ENCODE data around the gene OBSCN.

The OBSCN gene, protein sequence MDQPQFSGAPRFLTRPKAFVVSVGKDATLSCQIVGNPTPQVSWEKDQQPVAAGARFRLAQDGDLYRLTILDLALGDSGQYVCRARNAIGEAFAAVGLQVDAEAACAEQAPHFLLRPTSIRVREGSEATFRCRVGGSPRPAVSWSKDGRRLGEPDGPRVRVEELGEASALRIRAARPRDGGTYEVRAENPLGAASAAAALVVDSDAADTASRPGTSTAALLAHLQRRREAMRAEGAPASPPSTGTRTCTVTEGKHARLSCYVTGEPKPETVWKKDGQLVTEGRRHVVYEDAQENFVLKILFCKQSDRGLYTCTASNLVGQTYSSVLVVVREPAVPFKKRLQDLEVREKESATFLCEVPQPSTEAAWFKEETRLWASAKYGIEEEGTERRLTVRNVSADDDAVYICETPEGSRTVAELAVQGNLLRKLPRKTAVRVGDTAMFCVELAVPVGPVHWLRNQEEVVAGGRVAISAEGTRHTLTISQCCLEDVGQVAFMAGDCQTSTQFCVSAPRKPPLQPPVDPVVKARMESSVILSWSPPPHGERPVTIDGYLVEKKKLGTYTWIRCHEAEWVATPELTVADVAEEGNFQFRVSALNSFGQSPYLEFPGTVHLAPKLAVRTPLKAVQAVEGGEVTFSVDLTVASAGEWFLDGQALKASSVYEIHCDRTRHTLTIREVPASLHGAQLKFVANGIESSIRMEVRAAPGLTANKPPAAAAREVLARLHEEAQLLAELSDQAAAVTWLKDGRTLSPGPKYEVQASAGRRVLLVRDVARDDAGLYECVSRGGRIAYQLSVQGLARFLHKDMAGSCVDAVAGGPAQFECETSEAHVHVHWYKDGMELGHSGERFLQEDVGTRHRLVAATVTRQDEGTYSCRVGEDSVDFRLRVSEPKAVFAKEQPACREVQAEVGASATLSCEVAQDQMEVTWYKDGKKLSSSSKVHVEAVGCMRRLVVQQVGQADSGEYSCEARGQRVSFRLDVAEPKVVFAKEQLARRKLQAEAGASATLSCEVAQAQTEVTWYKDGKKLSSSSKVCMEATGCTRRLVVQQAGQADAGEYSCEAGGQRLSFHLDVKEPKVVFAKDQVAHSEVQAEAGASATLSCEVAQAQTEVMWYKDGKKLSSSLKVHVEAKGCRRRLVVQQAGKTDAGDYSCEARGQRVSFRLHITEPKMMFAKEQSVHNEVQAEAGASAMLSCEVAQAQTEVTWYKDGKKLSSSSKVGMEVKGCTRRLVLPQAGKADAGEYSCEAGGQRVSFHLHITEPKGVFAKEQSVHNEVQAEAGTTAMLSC (N-terminal part only)

DNA sequence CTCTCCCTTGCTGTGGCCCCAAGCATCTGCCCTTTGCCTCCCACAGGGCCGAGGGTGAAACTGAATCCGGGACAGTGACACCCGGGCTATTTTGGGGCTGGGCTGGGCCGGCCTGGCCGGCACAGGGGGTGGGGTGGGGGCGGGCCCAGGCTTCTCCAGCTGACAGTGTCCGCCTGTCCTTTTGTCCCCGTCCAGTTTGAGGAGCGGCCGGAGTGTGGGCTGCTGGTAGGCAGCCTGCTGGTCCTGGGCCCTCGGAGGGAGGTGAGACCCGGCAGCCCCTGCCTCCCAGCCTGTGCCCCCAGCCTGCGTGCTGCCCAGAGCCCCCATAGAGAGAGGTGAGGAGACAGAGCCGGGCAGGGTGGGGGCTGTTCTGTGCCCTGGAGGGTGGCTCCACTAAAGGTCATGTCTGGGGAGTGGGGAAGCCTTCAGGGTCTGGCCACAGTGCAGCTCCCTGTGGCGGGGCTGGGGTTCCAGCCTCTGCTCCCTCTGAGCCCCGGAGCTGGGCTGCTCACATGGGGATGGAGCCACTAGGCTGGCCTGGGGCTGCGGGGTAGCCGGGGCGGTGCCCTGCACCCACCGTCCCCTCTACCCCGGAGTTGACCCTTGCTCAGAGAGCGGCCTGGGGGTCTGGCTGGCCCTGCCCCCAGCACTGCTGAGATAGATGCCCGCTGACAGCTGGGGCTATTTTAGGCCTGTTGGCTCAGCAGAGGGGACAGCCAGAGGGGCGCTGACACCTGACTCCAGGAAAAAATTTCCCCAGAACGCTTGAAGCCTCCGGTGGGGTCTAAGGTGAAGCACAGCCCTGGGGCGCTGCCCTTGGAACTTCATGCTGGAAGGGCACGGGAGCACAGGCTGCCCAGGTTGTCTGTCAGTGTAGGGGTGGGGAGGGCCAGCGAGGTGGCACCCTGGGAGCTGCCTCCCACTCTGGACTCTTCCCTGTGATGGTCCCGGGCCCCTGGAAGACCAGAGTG lies at the start of gene OBSCN:
TSS of gene OBSCN (plus strand) at position 194 of the 971 bp plus-strand sequence. CDS start 3,740 bp downstream, outside the sequence.
- DNase-seq, result no peak

DNA sequence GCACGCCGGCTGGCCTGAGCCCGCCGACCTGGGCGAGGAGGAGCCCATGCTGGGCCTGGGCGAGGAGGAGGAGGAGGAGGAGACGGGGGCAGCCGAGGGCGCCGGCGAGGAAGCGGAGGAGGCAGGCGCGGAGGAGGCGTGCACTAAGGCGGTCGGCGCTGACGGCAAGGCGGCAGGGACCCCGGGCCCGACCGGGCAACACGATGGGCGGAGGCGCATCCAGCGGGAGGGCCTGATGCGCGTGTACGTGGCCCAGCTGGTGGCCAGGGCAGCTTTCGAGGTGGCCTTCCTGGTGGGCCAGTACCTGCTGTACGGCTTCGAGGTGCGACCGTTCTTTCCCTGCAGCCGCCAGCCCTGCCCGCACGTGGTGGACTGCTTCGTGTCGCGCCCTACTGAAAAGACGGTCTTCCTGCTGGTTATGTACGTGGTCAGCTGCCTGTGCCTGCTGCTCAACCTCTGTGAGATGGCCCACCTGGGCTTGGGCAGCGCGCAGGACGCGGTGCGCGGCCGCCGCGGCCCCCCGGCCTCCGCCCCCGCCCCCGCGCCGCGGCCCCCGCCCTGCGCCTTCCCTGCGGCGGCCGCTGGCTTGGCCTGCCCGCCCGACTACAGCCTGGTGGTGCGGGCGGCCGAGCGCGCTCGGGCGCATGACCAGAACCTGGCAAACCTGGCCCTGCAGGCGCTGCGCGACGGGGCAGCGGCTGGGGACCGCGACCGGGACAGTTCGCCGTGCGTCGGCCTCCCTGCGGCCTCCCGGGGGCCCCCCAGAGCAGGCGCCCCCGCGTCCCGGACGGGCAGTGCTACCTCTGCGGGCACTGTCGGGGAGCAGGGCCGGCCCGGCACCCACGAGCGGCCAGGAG lies 49.5 kb upstream of the OBSCN start:
- no peak for DNase-seq

DNA sequence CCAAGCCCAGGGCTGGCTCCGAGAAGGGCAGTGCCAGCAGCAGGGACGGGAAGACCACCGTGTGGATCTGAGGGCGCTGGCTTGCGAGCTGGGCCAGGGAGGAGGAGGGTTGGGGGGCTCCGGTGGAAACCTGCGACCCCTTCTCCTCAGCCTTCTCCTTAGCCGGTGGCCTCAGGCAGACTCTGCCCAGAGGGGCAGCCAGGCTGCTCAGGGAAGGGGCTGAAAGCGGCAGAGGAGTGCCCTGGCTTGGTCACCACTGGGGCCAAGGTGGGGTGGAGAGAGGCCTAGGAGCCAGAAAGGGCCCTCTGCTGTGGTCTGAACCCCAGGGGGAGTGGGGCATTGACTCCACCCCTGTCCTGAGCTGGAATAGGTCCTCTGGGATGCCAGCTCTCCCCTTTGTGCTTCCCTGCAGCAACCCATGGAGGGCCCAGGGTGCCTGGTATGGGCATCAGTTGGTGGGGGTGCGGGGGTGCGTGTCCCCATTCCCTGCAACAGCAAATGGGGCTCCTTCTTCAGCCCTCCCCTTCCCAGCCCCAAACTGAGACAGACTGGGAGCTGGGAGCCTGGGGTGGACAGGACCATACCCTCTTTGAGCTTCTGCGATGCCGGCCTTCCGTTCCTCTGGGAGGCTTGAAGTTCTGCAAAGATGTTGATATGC lies 48.7 kb upstream of the OBSCN start:
- DNase-seq, result no peak

DNA sequence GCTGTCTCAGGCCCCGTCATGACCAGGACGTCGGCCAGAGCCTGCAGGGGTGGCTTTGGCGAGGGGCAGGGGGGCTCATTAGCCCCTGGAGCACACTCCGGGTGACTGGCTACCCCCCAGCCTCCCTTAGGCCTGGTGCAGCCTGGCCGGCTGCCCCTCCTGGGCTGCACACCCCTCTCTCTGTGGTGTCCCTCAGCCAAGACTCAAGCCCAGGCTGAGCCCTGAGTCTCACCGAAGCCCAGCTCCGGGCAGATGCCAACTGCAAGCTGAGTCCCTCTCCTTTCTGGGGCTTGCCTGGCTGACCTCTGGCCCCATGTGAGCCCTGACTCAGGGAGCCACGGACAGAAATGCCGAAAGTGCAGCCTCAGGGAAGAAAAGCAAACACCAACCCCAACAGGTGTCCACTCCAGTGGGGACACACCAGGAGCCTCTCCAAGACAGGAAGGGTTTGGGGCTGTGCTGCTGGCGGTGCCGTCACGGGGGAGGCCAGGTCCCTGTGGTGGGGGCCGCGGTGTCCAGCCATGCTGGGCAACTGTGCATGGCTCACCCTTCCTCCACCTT lies 47.6 kb upstream of the OBSCN start:
- DNase-seq, result no peak

DNA sequence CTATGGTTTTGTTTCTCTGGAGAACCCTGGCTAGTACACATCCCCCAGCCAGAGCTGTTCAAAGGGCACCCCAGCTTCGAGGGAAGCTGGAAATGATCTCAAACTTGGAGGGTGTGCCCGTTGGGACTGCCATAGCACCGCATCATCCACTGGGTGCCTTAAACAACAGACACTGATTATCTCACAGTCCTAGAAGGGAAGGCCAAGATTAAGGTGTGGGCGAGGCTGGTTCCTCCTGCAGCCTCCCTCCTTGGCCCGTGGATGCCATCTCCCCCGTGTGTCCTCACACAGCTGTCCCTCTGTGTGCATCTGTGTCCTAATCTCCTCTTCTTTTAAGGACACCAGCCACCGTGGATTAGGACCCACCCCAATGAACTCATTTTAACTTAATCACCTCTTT lies 46.5 kb upstream of the OBSCN start:
- DNase-seq, result no peak

DNA sequence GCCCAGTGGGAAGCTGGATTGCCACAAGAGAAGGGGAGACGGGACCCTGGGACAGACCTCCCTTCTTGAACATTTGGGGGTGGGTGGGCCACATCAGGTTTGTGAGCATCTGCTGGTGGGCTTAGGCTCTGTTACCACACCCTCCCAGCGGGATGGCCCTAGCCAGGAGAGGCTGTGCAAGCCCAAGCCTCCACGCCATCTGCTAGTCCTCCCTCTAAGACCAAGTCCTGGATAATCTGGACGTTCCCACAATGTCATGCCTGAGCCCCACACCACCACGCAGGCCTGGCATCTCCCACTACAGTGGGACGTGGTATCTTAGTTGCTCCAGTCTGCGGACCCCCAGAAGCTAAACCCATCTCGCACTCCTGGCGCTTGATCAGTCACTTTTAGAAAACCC lies 46.0 kb upstream of the OBSCN start:
- DNase-seq, result no peak

DNA sequence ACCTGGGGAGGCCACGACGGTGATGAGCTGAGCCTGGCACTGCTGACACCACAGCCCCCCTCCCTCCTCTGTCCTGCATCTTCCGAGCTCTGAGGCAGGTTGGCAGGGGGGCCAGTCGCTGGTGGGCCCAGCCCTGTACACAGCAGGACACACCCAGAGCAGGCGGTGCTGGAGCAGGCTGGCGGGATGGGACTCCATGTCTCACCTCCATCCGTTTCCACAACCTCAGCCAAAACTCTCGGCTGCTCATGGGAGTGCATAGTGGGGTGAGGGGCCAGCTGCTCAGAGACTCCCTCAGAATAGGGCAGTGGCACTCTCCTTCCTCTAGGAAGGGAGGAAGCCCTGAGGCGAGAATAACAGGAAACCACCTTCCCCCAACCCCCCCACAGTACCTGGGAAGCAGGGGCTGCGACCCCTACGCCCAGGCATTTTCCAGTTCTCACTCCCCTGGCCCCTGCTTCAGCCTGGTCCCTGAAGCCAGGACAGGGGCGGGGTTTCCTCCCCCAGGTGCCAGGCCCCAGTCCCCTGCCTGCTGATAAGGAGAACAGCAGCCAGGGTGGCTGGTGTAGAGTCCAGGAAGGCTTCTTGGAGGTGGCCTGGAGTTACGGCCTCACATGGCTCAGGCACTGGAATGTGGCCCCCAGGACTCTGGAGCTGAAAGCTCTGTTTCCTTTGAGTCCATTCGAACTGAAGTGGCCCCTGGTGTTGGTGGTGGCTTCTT lies 45.4 kb upstream of the OBSCN start:
- DNase-seq, result no peak

DNA sequence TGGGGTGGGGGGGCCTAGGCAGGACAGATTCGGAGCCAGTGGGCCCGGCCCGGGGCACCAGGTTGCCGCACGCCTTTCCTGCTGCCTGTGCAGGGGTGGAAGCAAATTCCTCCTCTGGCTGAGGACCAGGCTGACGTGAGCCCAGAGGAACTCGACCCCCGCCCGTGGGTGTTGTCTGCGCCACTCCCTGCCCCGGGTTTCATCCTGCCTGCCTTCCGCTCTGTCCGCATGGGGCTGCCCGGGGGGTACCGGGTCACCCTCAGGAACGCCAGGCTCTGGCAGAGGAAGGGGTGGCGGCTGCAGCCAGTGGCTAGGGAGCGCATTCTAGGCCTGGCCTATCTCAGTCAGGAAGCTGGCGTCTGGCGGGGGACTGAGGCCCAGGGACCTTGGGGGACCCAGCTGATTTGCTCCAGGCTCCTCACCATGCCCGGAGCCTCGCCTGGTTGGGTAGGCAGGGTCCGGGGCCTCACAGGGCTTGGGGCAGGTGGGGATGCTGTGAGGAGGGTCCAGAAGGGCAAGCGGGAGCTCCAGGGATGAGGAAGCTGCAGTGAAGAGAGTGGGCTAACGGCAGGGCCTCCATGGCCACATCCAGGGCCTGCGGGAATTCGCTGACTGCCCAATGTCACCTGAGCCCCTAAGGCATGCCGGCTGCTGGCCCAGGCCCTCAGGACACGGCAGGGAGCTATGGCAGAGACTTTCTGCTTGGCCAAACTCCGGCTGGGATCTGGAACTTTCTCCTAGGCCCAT lies 44.7 kb upstream of the OBSCN start:
- DNase-seq, result no peak

DNA sequence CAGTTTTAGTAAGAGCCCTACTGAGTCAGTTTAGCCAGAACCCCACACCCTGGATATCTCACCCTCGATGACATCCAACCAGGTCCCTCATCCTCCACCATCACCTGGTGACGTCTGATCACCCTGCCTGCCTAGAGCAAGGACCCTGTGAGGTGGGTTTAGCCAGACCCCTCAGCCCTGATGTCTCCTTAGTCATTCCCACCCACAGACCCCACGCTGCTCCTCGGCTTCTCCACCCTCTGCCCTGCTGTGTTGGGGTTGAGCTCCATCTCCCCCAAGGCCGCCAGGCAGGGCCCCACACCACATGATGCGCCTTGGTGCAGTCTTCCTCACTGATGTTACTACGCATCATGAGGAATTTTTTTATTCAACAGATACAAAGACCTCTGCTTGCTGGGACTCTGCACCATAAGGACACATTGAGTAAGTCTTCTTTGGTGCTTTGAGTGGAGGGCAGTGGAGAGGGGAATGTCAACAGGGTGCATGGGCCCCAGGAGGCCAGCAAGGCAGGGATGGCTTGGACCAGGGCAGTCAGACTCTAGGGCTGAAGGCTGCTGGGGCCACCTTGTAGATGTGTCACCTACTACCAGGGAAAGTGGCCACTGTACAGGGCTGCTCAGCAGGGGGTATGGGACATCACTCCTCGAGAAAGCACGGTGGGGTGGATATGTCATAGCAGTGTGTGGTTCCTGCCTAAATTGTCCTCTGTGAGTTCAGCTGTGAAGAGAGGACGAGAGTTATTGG lies 43.9 kb upstream of the OBSCN start:
- no peak for DNase-seq

DNA sequence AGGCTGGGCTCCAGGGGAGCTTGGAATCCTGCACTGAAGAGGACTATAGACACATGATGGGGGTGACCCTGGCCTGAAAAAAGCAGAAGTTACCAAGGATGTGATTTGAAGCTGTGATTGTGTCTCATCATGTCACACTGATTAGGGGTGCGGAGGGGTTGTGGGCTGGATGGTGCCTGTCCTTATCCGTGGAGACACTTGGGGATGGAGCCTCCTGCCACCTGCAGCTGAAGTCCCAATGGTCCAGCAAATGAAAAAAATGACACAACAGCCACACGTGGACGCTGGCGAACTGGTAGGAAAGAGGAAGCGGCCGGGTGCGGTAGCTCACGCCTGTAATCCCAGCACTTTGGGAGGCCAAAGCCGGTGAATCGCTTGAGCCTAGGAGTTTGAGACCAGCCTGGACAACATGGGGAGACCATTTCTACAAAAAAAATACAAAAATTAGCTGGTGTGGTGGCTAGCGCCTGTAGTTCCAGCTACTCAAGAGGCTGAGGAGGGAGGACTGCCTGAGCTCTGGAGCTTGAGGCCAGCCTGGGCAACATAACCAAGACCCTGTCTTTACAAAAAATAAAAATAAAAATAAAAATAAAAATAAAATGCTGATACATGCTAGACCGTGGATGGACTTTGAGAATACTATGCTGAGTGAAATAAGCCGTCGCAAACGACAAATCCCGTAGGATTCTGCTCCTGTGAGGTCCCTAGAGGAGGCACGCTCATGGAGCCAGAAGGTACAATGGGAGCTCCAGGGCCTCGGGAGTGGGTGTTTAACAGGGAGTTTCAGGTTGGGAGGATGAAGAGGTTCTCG lies 43.1 kb upstream of the OBSCN start:
- DNase-seq, result no peak

DNA sequence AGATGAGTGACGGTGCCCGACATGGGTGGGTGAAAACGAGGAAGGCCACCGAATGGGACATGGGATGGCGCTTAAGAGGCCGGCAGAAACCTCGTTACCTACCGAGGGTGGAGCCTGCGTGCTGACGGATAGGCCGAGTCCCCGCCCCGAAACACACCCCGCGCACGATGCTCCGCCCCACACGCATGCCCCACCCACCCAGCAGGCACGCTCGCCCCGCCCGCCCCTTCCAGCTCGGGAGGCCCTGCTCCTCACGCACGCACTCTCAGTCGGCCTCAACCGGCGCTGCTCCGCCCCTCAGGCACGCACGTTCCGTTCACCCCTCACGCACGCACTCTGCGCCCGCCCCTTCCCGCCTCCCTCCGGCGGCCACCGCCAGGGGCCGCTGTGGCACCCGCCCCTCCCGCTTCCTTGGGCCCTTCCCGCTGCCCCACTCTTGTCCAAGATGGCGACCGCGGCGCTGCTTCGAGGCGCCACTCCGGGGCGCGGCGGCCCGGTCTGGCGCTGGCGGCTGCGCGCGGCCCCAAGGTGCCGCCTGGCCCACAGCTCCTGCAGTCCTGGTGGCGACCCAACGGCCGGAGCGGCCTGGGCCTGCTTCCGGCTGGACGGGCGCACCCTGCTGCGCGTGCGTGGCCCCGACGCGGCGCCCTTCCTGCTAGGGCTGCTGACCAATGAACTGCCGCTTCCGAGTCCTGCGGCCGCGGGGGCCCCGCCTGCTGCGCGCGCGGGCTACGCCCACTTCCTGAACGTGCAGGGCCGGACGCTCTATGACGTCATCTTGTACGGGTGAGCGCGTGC lies 42.3 kb upstream of the OBSCN start, which contains the start of gene IBA57:
TSS of gene IBA57 (plus strand) at position 433 of the 798 bp plus-strand sequence. CDS start at position 446, 13 bp downstream.
- peak; percentile 83 to 95 for DNase-seq

DNA sequence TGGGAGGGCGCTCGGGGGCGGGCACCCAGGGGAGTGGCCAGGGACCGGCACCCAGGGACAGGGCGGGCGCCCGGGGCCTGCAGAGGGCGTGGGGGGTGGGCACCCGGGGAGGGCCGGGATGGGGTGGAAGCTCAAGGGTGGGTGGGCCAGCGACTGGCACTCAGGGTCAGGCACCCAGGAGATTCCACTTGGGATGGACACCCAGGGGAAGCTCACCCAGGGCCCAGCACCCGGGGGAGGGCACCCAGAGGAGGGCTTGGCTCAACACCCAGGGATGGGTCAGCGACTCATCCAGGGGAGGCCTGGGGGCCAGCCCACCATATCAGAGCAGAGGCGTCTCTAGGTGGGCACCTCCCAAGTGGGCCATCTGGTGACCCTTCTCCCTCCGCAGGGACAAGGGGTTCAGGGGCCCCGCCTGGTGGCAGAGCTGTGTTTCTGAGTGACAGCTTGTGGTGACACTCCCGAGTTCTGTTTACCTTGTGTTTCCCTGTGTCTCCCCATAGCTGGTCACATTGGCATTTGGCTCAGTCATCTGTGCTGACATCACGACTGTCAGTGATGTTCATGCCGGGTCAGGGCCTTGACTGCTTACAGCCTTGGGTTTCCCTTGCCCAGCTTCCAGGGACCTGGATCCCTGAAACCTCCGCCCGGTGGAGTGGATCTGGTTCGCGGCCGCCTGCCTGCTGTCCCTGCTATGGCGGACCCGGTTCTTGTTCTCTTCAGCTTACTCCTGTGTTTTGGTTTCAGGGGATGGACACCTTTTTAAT lies 41.5 kb upstream of the OBSCN start:
- peak in 1 of 2 experiments; percentile 55 for DNase-seq

DNA sequence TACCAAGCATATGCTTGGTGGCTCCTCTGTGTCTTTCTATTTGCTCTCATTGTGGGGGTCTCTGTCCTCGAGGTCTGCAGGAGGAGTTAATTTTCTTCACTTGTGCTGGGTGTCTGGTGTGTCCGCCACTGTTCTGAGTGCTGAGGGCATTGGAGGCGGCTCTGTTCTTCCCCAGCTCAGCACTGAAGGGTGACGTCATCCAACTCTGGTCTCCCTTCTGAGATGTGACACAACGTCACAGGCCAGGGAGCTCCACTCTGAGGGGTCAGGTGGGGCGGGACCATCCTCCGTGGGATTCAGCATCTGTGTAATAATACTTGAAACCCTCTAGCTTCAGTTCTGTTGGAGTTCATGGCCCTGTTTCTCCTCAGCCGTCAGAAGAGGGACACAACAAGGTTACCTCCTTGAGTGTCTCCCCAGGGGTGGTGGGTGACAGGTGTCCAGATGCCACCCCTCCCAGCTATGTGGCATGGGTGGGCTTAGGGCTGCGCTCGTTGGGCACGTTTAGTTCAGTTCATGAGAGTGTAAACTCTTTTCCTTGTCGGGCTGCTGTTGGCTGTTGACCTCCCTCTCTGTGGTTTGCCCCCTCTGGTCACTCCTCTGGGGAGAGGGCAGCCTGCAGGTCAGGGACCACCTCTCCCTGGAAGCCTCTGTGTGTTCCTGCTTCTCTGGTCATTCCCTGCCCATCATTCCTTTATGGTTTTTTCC lies 39.1 kb upstream of the OBSCN start:
- no peak for DNase-seq

DNA sequence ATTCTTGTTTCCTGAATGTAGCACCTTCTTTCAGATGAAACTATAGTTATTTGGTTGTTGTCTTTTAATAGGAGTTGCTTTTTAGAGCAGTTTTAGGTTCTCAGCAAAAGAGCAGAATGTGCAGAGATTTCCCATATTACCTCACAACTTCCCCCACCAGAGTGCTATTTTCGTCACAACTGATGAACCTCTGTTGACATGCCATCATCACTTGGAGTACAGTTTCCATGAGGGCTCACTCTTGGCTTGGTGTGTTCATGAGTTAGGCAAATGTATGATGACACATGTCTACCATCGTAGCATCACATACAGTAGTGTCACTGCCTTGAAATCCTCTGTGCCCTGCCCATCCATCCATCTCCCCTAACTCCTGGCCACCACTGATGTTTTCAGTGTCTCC lies 38.5 kb upstream of the OBSCN start:
- DNase-seq, result no peak
